ENCODE results near the gene KRT2.

KRT2 gene

DNA sequence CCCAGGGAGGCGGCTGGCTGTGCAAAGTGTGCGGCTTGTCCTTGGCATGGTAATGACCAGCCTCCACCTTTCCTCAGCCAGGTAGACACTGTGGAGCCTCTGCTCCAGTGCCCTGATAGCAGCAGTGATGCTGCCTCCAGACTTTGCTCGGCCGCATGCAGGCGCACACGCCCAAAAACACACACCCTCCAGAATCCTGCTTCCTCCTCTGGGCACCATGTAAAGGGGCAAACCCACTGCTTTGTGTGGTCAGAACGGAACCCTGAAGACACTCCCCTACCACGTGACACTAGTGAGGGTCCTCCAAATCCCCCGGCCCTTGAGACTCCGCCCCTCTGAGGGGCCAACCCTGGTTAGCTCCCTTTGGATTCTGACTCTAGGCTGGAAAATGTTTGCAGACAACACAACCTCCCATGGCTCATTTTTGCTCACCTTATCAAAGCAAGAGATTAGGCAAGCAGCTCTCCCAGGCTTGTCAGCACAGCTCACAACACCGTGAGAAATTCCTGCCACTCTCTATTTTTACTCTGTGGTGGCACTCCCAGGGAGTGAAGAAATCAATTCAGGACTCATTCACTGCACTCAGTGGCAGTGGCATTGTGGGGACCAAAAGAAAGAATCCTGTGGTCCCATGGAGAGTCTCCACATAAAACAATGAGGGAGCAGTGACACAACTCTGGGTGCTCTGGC lies 46.8 kb upstream of the KRT2 start (continued):
- TF ChIP-seq OSR1 (CRISPR knock-in tag; IDR thresholded peaks at IDR 0.05) (no peak), BACH2 (CRISPR knock-in tag; IDR thresholded peaks at IDR 0.05; ENCODE audit: borderline replicate concordance) (no peak), ESRRG (CRISPR knock-in tag; IDR thresholded peaks at IDR 0.05) (no peak), TCF4 (CRISPR knock-in tag; IDR thresholded peaks at IDR 0.05; ENCODE audit: borderline replicate concordance) (no peak), ISL1 (CRISPR knock-in tag; IDR thresholded peaks at IDR 0.05) (no peak), ZNF70 (CRISPR knock-in tag; IDR thresholded peaks at IDR 0.05) (no peak), PATZ1 (CRISPR knock-in tag; IDR thresholded peaks at IDR 0.05; ENCODE audit: borderline replicate concordance) (no peak), PPARA (CRISPR knock-in tag; IDR thresholded peaks at IDR 0.05; ENCODE audit: borderline replicate concordance) (no peak), RARB (CRISPR knock-in tag; IDR thresholded peaks at IDR 0.05) (no peak)
- TF ChIP-seq, protein P1, sequence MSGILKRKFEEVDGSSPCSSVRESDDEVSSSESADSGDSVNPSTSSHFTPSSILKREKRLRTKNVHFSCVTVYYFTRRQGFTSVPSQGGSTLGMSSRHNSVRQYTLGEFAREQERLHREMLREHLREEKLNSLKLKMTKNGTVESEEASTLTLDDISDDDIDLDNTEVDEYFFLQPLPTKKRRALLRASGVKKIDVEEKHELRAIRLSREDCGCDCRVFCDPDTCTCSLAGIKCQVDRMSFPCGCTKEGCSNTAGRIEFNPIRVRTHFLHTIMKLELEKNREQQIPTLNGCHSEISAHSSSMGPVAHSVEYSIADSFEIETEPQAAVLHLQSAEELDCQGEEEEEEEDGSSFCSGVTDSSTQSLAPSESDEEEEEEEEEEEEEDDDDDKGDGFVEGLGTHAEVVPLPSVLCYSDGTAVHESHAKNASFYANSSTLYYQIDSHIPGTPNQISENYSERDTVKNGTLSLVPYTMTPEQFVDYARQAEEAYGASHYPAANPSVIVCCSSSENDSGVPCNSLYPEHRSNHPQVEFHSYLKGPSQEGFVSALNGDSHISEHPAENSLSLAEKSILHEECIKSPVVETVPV (CRISPR knock-in tag; IDR thresholded peaks at IDR 0.05): no peak

- ATAC-seq: no peak
- no peak for TF ChIP-seq OSR1 (CRISPR knock-in tag; IDR thresholded peaks at IDR 0.05)
Observed at GRCh38 chr12:52697058-52697582, 45.1 kb upstream of the KRT2 start.

GRCh38 chr12:52696588-52696987 lies 44.6 kb upstream of the KRT2 start:
- TF ChIP-seq, protein P1 (CRISPR knock-in tag; IDR thresholded peaks at IDR 0.05): no peak
- TF ChIP-seq PPARA (CRISPR knock-in tag; IDR thresholded peaks at IDR 0.05; ENCODE audit: borderline replicate concordance): no peak
- TF ChIP-seq ZNF565 (CRISPR knock-in tag; conservative IDR thresholded peaks at IDR 0.05; ENCODE audit: low read depth): no peak
- TF ChIP-seq OSR1 (CRISPR knock-in tag; IDR thresholded peaks at IDR 0.05): no peak
- no peak for TF ChIP-seq ZFP3 (CRISPR knock-in tag; IDR thresholded peaks at IDR 0.05)
- no peak for TF ChIP-seq TOX (CRISPR knock-in tag; IDR thresholded peaks at IDR 0.05; ENCODE audit: borderline replicate concordance)
- TF ChIP-seq PATZ1 (CRISPR knock-in tag; IDR thresholded peaks at IDR 0.05; ENCODE audit: borderline replicate concordance): no peak
- no peak for TF ChIP-seq ZNF70 (CRISPR knock-in tag; IDR thresholded peaks at IDR 0.05)
- no peak for TF ChIP-seq ESRRG (CRISPR knock-in tag; IDR thresholded peaks at IDR 0.05)
- TF ChIP-seq SNAI2 (CRISPR knock-in tag; IDR thresholded peaks at IDR 0.05): no peak
- TF ChIP-seq TCF4 (CRISPR knock-in tag; IDR thresholded peaks at IDR 0.05; ENCODE audit: borderline replicate concordance): no peak
- no peak for TF ChIP-seq ISL1 (CRISPR knock-in tag; IDR thresholded peaks at IDR 0.05)
- no peak for TF ChIP-seq ARNTL (CRISPR knock-in tag; IDR thresholded peaks at IDR 0.05; ENCODE audit: borderline replicate concordance, low read depth)

DNA sequence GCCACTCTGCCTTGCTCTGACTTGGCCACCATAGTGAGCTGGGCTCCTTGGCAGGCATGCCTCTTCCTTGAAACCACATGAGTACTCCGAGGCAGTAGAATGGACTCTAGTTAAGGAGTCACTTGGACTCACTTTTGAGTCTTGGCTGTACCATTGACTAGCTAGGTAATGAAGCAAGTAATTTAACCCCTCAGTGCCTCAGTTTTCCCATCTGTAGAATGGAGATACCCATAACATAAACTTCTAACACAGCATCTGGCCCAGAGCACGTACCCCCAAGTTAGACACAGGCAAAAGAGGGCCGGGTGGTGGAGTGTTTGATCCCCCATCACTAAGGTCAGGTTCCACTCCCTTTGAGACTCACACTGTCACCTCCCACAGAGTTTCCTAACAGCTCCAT lies 43.0 kb upstream of the KRT2 start:
- no peak for ATAC-seq
- TF ChIP-seq ESRRG (CRISPR knock-in tag; IDR thresholded peaks at IDR 0.05) (no peak), PPARA (CRISPR knock-in tag; IDR thresholded peaks at IDR 0.05; ENCODE audit: borderline replicate concordance) (no peak), ZC3H10 (CRISPR knock-in tag; IDR thresholded peaks at IDR 0.05) (no peak), ZNF8 (CRISPR knock-in tag; IDR thresholded peaks at IDR 0.05) (no peak), TOX (CRISPR knock-in tag; IDR thresholded peaks at IDR 0.05; ENCODE audit: borderline replicate concordance) (no peak), BACH2 (CRISPR knock-in tag; IDR thresholded peaks at IDR 0.05; ENCODE audit: borderline replicate concordance) (no peak), ZNF70 (CRISPR knock-in tag; IDR thresholded peaks at IDR 0.05) (no peak), ZFP30 (CRISPR knock-in tag; IDR thresholded peaks at IDR 0.05) (no peak), SNAI2 (CRISPR knock-in tag; IDR thresholded peaks at IDR 0.05) (no peak)
- TF ChIP-seq, protein P2, sequence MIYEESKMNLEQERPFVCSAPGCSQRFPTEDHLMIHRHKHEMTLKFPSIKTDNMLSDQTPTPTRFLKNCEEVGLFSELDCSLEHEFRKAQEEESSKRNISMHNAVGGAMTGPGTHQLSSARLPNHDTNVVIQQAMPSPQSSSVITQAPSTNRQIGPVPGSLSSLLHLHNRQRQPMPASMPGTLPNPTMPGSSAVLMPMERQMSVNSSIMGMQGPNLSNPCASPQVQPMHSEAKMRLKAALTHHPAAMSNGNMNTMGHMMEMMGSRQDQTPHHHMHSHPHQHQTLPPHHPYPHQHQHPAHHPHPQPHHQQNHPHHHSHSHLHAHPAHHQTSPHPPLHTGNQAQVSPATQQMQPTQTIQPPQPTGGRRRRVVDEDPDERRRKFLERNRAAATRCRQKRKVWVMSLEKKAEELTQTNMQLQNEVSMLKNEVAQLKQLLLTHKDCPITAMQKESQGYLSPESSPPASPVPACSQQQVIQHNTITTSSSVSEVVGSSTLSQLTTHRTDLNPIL (CRISPR knock-in tag; IDR thresholded peaks at IDR 0.05; ENCODE audit: low read depth): no peak
- TF ChIP-seq, protein P3, sequence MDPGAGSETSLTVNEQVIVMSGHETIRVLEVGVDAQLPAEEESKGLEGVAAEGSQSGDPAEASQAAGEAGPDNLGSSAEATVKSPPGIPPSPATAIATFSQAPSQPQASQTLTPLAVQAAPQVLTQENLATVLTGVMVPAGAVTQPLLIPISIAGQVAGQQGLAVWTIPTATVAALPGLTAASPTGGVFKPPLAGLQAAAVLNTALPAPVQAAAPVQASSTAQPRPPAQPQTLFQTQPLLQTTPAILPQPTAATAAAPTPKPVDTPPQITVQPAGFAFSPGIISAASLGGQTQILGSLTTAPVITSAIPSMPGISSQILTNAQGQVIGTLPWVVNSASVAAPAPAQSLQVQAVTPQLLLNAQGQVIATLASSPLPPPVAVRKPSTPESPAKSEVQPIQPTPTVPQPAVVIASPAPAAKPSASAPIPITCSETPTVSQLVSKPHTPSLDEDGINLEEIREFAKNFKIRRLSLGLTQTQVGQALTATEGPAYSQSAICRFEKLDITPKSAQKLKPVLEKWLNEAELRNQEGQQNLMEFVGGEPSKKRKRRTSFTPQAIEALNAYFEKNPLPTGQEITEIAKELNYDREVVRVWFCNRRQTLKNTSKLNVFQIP (CRISPR knock-in tag; IDR thresholded peaks at IDR 0.05; ENCODE audit: borderline replicate concordance, low read depth): no peak
- TF ChIP-seq, protein P4, sequence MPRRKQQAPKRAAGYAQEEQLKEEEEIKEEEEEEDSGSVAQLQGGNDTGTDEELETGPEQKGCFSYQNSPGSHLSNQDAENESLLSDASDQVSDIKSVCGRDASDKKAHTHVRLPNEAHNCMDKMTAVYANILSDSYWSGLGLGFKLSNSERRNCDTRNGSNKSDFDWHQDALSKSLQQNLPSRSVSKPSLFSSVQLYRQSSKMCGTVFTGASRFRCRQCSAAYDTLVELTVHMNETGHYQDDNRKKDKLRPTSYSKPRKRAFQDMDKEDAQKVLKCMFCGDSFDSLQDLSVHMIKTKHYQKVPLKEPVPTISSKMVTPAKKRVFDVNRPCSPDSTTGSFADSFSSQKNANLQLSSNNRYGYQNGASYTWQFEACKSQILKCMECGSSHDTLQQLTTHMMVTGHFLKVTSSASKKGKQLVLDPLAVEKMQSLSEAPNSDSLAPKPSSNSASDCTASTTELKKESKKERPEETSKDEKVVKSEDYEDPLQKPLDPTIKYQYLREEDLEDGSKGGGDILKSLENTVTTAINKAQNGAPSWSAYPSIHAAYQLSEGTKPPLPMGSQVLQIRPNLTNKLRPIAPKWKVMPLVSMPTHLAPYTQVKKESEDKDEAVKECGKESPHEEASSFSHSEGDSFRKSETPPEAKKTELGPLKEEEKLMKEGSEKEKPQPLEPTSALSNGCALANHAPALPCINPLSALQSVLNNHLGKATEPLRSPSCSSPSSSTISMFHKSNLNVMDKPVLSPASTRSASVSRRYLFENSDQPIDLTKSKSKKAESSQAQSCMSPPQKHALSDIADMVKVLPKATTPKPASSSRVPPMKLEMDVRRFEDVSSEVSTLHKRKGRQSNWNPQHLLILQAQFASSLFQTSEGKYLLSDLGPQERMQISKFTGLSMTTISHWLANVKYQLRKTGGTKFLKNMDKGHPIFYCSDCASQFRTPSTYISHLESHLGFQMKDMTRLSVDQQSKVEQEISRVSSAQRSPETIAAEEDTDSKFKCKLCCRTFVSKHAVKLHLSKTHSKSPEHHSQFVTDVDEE (CRISPR knock-in tag; IDR thresholded peaks at IDR 0.05): no peak

More at GRCh38 chr12:52696588-52696987, 44.6 kb upstream of the KRT2 start:
- ATAC-seq: no peak
